ENCODE measurements around the gene TASP1. TPM values are rescaled to one million over a fixed set of nuclear protein-coding genes. Genes with fewer than 3 reads are reported as not detected.
A peak's percentile ranks its signal among the peaks of the same experiment; 100 is the strongest.

Gene TASP1
- total RNA-seq, 1 experiment from 2014 or later, result 9.5 TPM

- Histone ChIP-seq H3K18ac (ENCODE audit: insufficient read length, low read depth, low read length) (no peak overlapping the region), H3T11ph (ENCODE audit: low read length) (no peak overlapping the region), H2BK20ac (ENCODE audit: low read depth, low read length, poor library complexity, severe bottlenecking) (no peak overlapping the region), H3K56ac (ENCODE audit: insufficient read length, low read depth, low read length) (no peak overlapping the region), H2AFZ (ENCODE audit: low read length) (no peak overlapping the region), H3K14ac (ENCODE audit: insufficient read depth, low read length) (no peak overlapping the region), H3K4me2 (ENCODE audit: insufficient read depth, insufficient read length, low read length) (no peak overlapping the region), H2AK5ac (ENCODE audit: insufficient read length, low read length) (no peak overlapping the region), H4K5ac (ENCODE audit: insufficient read length, low read depth, low read length) (no peak overlapping the region), H2BK15ac (ENCODE audit: low read depth, low read length) (no peak overlapping the region), H3K23me2 (ENCODE audit: insufficient read length, low read depth, low read length, poor library complexity, severe bottlenecking) (no peaks in the 10 kb centered on the region), H3K23ac (ENCODE audit: insufficient read length, low read depth, low read length) (no peak overlapping the region), H3K27ac (ENCODE audit: insufficient read length, low read depth, low read length) (no peak overlapping the region), H2BK5ac (ENCODE audit: insufficient read length, low read length) (no peak overlapping the region), H3K4me1 (ENCODE audit: insufficient read depth, low read length) (no peaks in the 10 kb centered on the region), H3K9ac (ENCODE audit: extremely low read depth, insufficient read length, low read length) (no peak overlapping the region), H3K9me3 (ENCODE audit: control insufficient read depth, low read depth, low read length) (no peaks in the 10 kb centered on the region), H4K8ac (replicated peaks; ENCODE audit: insufficient read length, low read depth, low read length) (no peak overlapping the region), H3K79me2 (ENCODE audit: insufficient read depth, low read length) (no peaks in the 10 kb centered on the region), H3K79me1 (ENCODE audit: insufficient read depth, low read depth, low read length, poor library complexity, severe bottlenecking) (no peaks in the 10 kb centered on the region), H3K4ac (ENCODE audit: low read depth, low read length) (no peak overlapping the region), H2BK12ac (ENCODE audit: insufficient read length, low read depth, low read length) (no peak overlapping the region), H4K91ac (ENCODE audit: insufficient read length, low read depth, low read length) (no peak overlapping the region), H4K20me1 (ENCODE audit: control insufficient read depth, insufficient read depth, insufficient read length) (no peaks in the 10 kb centered on the region), H2BK120ac (ENCODE audit: low read depth, low read length, poor library complexity, severe bottlenecking) (no peak overlapping the region), H3K27me3 (ENCODE audit: insufficient read depth, low read length) (no peaks in the 10 kb centered on the region)
- Mint-ChIP-seq H3K4me3 (no peak overlapping the region), H3K36me3 (ENCODE audit: insufficient read depth in 1 of 3, low read depth in 3 of 3) (no peaks in the 10 kb centered on the region; a peak in 1 of 7 replicates), H3K4me1 (peaks cover 18 to 19% of the 10 kb centered on the region in 2 experiments), H3K27me3 (ENCODE audit: low read depth) (no peaks in the 10 kb centered on the region), H3K27ac (peak overlapping the region in 1 of 3 experiments; percentile 16; a peak in 1 of 7 replicates), H3K9me3 (no peaks in the 10 kb centered on the region)
- DNase-seq, result no peak
- WGBS (ENCODE audit: extremely low coverage, insufficient read length, low lambda C conversion rate), result no CpG with 5 or more reads among the region's 4 CpGs
- no peak for TF ChIP-seq CTCF (conservative IDR thresholded peaks at IDR 0.05)
These were observed 213.2 kb downstream of the TASP1 start for GRCh38 chr20:13425381-13426135.

Measured in H9 (cell line).